HG03521 (cell line): ENCODE results near the gene MGAT5.

Source experiments
- ATAC-seq: cut with Tn5 transposase; IDR thresholded peaks from one replicate; pipeline ENCODE4 v1.9.1; 2021; ENCODE audit warnings: mild to moderate bottlenecking, moderate library complexity; ENCODE audit not compliant: unreplicated experiment

The MGAT5 gene

GRCh38 chr2:134413430-134413829 is 159.6 kb downstream of the MGAT5 start:
- ATAC-seq: no peak

- no peak for ATAC-seq
Observed at GRCh38 chr2:134413912-134414311, 160.0 kb downstream of the MGAT5 start.

- no peak for ATAC-seq
Observed at GRCh38 chr2:134416018-134416417, 162.1 kb downstream of the MGAT5 start.

- ATAC-seq: no peak
Observed at GRCh38 chr2:134416637-134417036, 162.8 kb downstream of the MGAT5 start.

GRCh38 chr2:134417968-134418582 is 164.2 kb downstream of the MGAT5 start:
- no peak for ATAC-seq

- ATAC-seq: no peak
Observed at GRCh38 chr2:134420259-134420658, 166.4 kb downstream of the MGAT5 start.

- no peak for ATAC-seq
Observed at GRCh38 chr2:134420920-134421319, 167.0 kb downstream of the MGAT5 start.

- ATAC-seq: no peak
Observed at GRCh38 chr2:134421556-134422328, 167.9 kb downstream of the MGAT5 start.

GRCh38 chr2:134425724-134426496 is 172.0 kb downstream of the MGAT5 start:
- ATAC-seq: no peak

- ATAC-seq: no peak
Observed at GRCh38 chr2:134426721-134427120, 172.8 kb downstream of the MGAT5 start.

GRCh38 chr2:134429886-134430285 is 176.0 kb downstream of the MGAT5 start:
- ATAC-seq: no peak

- ATAC-seq: no peak
Observed at GRCh38 chr2:134431838-134432434, 178.1 kb downstream of the MGAT5 start.

- ATAC-seq: no peak
Observed at GRCh38 chr2:134432435-134432883, 178.6 kb downstream of the MGAT5 start.

- ATAC-seq: no peak
Observed at GRCh38 chr2:134433469-134433868, 179.6 kb downstream of the MGAT5 start.

- ATAC-seq: no peak
Observed at GRCh38 chr2:134433979-134434378, 180.1 kb downstream of the MGAT5 start.

GRCh38 chr2:134435505-134435904 is 181.6 kb downstream of the MGAT5 start:
- ATAC-seq: no peak

GRCh38 chr2:134435936-134436335 is 182.1 kb downstream of the MGAT5 start:
- ATAC-seq: no peak

GRCh38 chr2:134436706-134437105 is 182.8 kb downstream of the MGAT5 start:
- no peak for ATAC-seq

- ATAC-seq: no peak
Observed at GRCh38 chr2:134438371-134438770, 184.5 kb downstream of the MGAT5 start.

- ATAC-seq: no peak
Observed at GRCh38 chr2:134440336-134440909, 186.6 kb downstream of the MGAT5 start.
